HG03442 (cell line): ENCODE measurements around the gene GLT8D1.
A peak's percentile ranks its signal among the peaks of the same experiment; 100 is the strongest.
"Not testable (repeated sequence)": the region's sequence is repeated elsewhere in the genome, so short reads cannot be mapped to it uniquely, and the experiment has no call there.

Source experiments
- ATAC-seq: cut with Tn5 transposase; IDR thresholded peaks from one replicate; pipeline ENCODE4 v1.9.1; 2021; ENCODE audit warnings: mild to moderate bottlenecking, moderate library complexity; ENCODE audit not compliant: unreplicated experiment

GLT8D1 gene

DNA sequence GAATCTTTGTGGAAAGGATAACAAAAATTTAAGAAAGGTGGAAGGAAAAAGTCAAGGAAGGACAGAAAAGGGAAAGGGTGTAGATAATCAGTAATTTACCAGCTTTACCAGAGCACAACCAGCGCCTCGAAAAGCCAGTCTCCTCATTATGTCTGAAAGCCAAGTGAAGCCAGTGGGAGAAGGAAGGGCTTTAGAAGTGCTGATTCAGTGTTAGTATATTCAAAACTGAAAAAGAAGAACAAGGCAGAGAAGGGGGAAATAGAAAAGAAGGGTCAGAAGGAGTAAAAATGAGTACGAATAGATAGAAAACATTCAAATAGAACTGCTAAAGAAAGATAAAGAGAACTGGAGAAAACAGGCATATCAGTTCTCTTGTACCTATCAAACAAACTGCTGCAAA is 24.0 kb downstream of the GLT8D1 start:
- ATAC-seq = no peak

- ATAC-seq = no peak
These were observed 25.8 kb downstream of the GLT8D1 start for GRCh38 chr3:52679811-52680210.

DNA sequence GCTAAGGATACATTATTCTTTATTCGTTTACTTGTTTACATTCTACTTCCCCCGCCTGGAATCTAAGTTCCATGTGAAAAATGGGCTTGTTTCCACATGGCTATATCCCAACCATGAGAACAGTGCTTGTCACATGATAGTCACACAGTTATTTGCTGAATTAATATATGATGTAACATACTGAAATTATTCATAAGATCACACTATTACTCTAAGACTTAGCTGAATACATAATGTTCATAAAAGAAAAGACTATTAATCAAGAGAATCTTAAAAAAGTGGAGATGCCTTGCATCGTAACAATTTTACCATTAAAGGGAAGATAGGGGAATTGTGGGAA is 26.4 kb downstream of the GLT8D1 start:
- no peak for ATAC-seq

DNA sequence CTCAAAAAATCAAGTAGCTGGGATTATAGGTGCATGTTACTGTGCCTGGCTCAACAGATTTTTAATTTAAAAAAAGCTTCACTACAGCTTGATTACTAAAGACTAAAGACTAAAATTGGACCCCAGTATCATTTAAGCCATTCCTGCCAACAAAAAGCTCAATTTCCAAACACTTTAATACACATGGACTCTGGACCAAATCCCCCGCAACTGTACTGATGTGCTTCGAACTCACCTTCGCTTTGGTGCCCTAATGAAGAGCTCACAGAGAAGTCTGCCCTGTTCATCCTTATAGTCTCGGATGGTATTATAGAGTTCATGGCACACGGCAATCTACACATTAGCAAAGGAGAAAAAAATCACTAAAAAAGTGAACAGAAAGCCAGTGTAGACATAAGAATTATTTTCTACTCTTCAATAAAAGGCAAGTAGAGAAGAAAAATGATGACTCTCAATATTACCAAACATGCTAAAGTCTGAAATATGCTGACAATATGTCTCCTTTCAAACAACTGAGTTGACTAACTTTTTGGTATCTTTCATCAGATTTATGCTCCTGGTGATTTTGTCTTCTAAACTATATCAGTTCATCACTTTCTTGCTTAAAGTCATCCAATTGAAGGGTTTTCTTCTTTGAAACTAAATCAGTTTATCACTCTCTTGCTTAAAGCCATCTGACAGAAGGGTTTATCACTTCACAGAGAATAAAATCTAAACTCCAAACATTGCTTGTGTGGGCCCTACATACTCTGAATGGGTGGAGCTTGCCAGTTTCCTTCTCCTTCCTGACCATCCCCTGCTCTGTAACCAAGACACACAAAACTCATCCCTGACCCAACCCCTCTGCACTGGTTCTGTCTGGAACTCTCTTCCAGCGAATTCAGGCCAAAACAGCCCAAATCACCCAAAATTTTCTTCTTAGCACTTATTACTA is 27.1 kb downstream of the GLT8D1 start:
- no peak for ATAC-seq

DNA sequence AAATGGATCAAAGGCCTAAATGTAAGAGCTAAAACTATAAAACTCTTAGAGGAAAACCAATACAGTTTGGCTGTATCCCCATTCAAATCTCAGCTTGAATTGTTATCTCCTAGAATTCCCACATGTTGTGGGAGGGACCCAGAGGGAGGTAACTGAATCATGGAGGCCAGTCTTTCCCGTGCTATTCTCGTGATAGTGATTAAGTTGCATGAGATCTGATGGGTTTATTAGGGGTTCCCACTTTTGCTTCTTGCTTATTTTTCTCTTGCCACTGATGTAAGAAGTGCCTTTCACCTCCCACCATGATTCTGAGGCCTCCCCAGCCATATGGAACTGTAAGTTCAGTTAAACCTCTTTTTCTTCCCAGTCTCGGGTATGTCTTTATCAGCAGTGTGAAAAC is 29.4 kb downstream of the GLT8D1 start:
- ATAC-seq = not testable (repeated sequence)

- ATAC-seq = no peak
These were observed 33.9 kb downstream of the GLT8D1 start for GRCh38 chr3:52671676-52672075.

DNA sequence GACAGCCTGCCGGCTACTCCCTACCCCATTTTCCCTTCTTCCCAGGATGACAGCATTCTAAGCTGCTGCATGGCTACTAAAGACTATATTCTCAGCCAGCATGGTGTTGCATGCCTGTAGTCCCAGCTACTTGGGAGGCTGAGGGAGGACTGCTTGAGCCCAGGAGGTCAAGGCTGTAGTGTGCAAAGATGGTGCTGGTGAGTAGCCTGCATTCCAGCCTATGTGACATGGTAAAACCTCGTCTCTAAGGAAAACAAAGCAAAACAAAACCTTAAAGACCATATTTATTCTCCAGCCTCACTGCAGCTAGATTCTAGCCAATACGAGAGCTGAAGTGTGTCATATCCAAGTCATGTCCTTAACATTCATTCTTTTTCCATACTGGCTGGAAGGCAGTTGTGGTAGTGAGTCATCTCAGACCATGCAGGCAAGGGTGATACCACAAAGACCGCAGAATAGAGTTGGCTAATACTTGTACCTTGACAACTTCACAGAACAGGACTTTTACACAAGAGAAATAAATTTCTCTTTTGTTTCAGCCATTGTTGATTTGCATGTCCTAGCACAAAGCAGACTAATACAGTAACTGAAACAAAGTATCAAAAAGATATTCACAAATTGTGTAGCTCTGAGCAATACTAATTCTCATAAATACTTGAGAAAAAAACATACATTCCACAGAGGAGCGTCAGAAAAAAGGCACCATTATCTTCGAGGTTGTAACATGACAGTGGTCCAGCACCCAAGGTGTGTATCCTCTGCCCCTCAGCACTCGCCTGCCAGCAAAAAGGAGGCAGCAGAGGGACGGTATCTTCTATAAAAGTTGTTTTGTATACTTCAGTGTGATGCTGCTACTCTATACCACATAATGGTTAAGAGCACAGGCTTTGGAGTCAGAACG is 34.7 kb downstream of the GLT8D1 start:
- peak; percentile 90 for ATAC-seq

DNA sequence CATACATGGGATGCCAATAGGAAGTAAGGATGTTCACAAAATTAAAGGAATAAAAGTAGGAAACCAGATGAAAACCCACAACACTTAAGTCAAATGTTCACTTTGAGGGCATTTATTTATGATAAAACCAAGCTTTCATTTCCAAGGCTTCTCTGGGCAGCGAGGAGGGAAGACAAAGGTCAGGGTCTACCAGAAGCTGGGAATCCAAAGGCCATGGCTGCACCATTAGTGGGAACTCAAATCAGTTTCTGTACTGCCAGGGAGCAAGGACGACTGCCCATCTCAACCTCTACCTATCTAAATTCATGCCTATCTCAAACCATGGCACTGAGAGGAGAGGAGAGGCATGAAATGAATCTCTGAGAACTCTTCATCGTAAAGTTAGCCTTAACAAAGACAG is 42.5 kb downstream of the GLT8D1 start:
- no peak for ATAC-seq

GRCh38 chr3:52660046-52660445 is 45.5 kb downstream of the GLT8D1 start:
- no peak for ATAC-seq

DNA sequence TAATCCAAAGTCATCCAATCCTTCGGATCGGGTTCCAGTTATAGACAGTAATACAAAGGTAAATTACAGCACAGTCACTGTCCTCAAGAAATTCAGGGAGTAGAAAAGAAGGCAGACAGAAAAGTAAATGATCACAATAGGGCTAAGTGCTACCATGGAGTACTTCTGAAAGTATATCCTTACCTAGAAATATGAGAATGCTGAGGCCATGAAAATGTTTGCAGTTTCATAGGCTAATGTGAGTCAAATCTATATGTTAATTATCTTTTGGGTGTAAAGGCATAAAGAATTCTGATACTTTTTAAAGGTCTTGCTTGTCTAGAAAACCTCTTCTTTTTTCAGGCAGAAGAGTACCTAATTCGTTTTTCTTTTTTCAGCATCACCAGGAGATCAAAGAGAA is 49.7 kb downstream of the GLT8D1 start:
- ATAC-seq = no peak

DNA sequence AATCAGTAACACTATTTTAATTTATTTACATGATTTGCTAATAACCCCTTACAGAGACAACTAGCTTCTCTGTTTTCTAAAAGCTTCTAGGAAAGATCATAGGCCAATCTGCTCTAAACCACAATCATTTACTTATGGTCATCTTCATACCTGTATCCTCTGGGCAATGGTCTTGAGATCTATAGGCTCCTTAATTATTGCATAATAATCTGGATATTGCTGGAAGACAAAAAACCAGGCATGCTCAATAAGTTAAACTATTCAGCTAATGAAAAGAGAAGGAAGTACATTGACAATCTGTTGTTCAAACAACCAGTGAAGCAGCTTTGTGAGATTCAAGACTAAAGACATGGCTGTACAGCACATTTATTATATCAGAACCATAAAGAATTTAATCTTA is 54.0 kb downstream of the GLT8D1 start:
- no peak for ATAC-seq

- ATAC-seq = no peak
These were observed 55.2 kb downstream of the GLT8D1 start for GRCh38 chr3:52650439-52650838.

GRCh38 chr3:52649461-52650210 is 56.0 kb downstream of the GLT8D1 start:
- no peak for ATAC-seq

DNA sequence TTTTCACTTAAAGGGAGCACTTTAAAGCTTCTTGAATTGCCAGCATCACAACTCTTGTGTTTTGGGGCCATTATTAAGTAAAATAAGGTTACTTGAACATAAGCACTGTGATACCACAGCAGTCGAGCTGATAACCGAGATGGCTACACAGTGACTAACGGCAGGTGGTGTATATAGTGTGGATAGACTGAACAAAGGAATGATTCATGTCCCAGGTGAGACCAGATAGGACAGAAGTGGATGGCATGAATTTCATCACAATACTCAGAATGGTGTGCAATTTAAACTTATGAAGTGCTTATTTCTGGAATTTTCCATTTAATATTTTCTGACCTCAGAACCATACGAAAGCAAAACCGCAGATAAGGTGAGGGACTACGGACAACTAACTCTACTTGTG is 60.0 kb downstream of the GLT8D1 start:
- ATAC-seq = no peak
